Lower leg skin (tissue), 3 donors: ENCODE measurements around the gene CSMD2.

Experiments used
- CTCF ChIP-seq, 3 donors: fragments of 450-650 bp; IDR thresholded peaks; one replicate each; pipeline ENCODE4 v1.5.1; 2016; ENCODE audit warnings: antibody characterized with exemption in 3 of 3, mild to moderate bottlenecking in 3 of 3, moderate library complexity in 2 of 3
- POLR2A ChIP-seq, 2 donors: fragments of 450-650 bp; IDR thresholded peaks; one replicate each; pipeline ENCODE4 v1.6.1; 2016 to 2017; ENCODE audit warnings: antibody characterized with exemption in 2 of 2, mild to moderate bottlenecking in 1 of 2, moderate library complexity in 1 of 2

- TF ChIP-seq CTCF (IDR thresholded peaks at IDR 0.05) (no peak), POLR2A (IDR thresholded peaks at IDR 0.05) (no peak)
These were observed 509.5 kb downstream of the CSMD2 start for GRCh38 chr1:33655496-33655895.
